NT2/D1 (cell line): ENCODE results near the gene C10orf90.

Experiments
- SUZ12 ChIP-seq: IDR thresholded peaks from 2 replicates; pipeline ENCODE4 v1.6.1; 2011; ENCODE audit not compliant: insufficient read length, insufficient read depth; ENCODE audit errors: extremely low read depth
- YY1 ChIP-seq: IDR thresholded peaks from 2 replicates; pipeline ENCODE4 v1.6.1; 2011; ENCODE audit not compliant: insufficient read length, insufficient read depth

GRCh38 chr10:126461289-126461940 is 209.1 kb downstream of the C10orf90 start:
- no peak for TF ChIP-seq SUZ12
- no peak for TF ChIP-seq YY1
